PFSK-1 (cell line): ENCODE data around the gene CFAP20DC.

Experiments
- POLR2AphosphoS5 ChIP-seq: IDR thresholded peaks from 2 replicates; pipeline ENCODE4 v1.6.1; 2012; ENCODE audit warnings: low read depth, mild to moderate bottlenecking, control low read depth, low read length, moderate library complexity
- SIN3A ChIP-seq: IDR thresholded peaks from 2 replicates; pipeline ENCODE4 v1.6.1; 2012; ENCODE audit warnings: mild to moderate bottlenecking, low read length, moderate library complexity, borderline replicate concordance; ENCODE audit not compliant: insufficient read depth

GRCh38 chr3:59064276-59064675 is 14.5 kb upstream of the CFAP20DC start:
- TF ChIP-seq POLR2AphosphoS5, result no peak
- no peak for TF ChIP-seq SIN3A
